ENCODE results near the gene LRP1B.

GRCh38 chr2:141697035-141697434 is 433.8 kb downstream of the LRP1B start:
- TF ChIP-seq CTCF (IDR thresholded peaks at IDR 0.05): no peak
- TF ChIP-seq POLR2A (IDR thresholded peaks at IDR 0.05): no peak

Measured in right lobe of liver (tissue), 4 donors.